Hepatocyte (in vitro differentiated cells): Measurements from ENCODE around the gene ZNF12. TPM values are rescaled to one million over a fixed set of nuclear protein-coding genes. Genes with fewer than 3 reads are reported as not detected.

ENCODE experiments used
- DNase-seq: peaks from one replicate; pipeline ENCODE4 v3.0.0-alpha.2; 2016; ENCODE audit warnings: low spot score
- H2AFZ ChIP-seq: fragments of 200-600 bp; sonication (generic); 2 replicates; pipeline ENCODE4 v1.6.0; 2016; ENCODE audit warnings: antibody characterized with exemption, mild to moderate bottlenecking
- H3K27ac ChIP-seq: fragments of 200-600 bp; sonication (generic); 2 replicates; pipeline ENCODE4 v1.5.1; 2016; ENCODE audit warnings: mild to moderate bottlenecking
- H3K27me3 ChIP-seq: fragments of 200-600 bp; sonication (generic); 2 replicates; pipeline ENCODE4 v1.6.1; 2016
- H3K36me3 ChIP-seq: fragments of 200-600 bp; sonication (generic); replicated peaks from 2 replicates; pipeline ENCODE4 v1.5.1; 2016; ENCODE audit warnings: low read depth; ENCODE audit not compliant: insufficient read depth
- H3K4me1 ChIP-seq: fragments of 200-600 bp; sonication (generic); 2 replicates; pipeline ENCODE4 v1.5.1; 2016; ENCODE audit warnings: mild to moderate bottlenecking, moderate library complexity; ENCODE audit not compliant: insufficient read depth
- H3K4me2 ChIP-seq: fragments of 200-600 bp; sonication (generic); 2 replicates; pipeline ENCODE4 v1.6.0; 2016
- H3K4me3 ChIP-seq: fragments of 200-600 bp; sonication (generic); 2 replicates; pipeline ENCODE4 v1.5.1; 2016; ENCODE audit warnings: mild to moderate bottlenecking
- H3K79me2 ChIP-seq: fragments of 200-600 bp; sonication (generic); 2 replicates; pipeline ENCODE4 v1.6.0; 2017; ENCODE audit warnings: mild to moderate bottlenecking
- H3K9me2 ChIP-seq: fragments of 200-600 bp; sonication (generic); replicated peaks from 2 replicates; pipeline ENCODE4 v1.6.0; 2017; ENCODE audit warnings: mild to moderate bottlenecking; ENCODE audit not compliant: insufficient read depth
- H3K9me3 ChIP-seq: fragments of 200-600 bp; sonication (generic); 2 replicates; pipeline ENCODE4 v1.5.1; 2016; ENCODE audit warnings: low read depth, mild to moderate bottlenecking
- H4K20me1 ChIP-seq: fragments of 200-600 bp; sonication (generic); 2 replicates; pipeline ENCODE4 v1.6.0; 2016; ENCODE audit warnings: mild to moderate bottlenecking; ENCODE audit not compliant: insufficient read depth, poor library complexity, severe bottlenecking
- EZH2 ChIP-seq: fragments of 200-600 bp; sonication (generic); IDR thresholded peaks from 2 replicates; pipeline ENCODE4 v1.6.1; 2016; ENCODE audit warnings: antibody characterized with exemption, mild to moderate bottlenecking, borderline replicate concordance
- EZH2phosphoT487 ChIP-seq: fragments of 200-600 bp; sonication (generic); IDR thresholded peaks from one replicate; pipeline ENCODE4 v1.6.1; 2018; ENCODE audit warnings: antibody characterized with exemption, mild to moderate bottlenecking, low read depth, moderate library complexity; ENCODE audit not compliant: unreplicated experiment, severe bottlenecking
- WGBS: methylation state at CpG from one replicate; pipeline ENCODE4 v1.1.6; 2016; ENCODE audit warnings: low lambda C conversion rate; ENCODE audit errors: missing lambda C conversion rate; 5-methylcytosine and 5-hydroxymethylcytosine counted together
- polyA plus RNA-seq: library from polyadenylated mRNA; unstranded; fragments of >200 nt; fragmentation: Nextera tagmentation; extraction: Ambion mirVana; gene quantifications from 2 replicates; pipeline ENCODE4 v1.2.1, GENCODE V29; 2016
- total RNA-seq: library from RNA; depleted of rRNA; stranded (reverse); fragments of >200 nt; gene quantifications from 2 replicates; pipeline ENCODE4 v1.2.3, GENCODE V29; 2014
- TF ChIP-seq, protein P1 (sequence below): fragments of 200-600 bp; sonication (generic); IDR thresholded peaks from 2 replicates; pipeline ENCODE4 v1.5.1; 2016; ENCODE audit warnings: antibody characterized with exemption, mild to moderate bottlenecking; ENCODE audit not compliant: poor library complexity

ZNF12 gene
- total and polyA plus RNA-seq, 2 experiments from 2014 or later: 14.7 to 22.2 TPM

DNA sequence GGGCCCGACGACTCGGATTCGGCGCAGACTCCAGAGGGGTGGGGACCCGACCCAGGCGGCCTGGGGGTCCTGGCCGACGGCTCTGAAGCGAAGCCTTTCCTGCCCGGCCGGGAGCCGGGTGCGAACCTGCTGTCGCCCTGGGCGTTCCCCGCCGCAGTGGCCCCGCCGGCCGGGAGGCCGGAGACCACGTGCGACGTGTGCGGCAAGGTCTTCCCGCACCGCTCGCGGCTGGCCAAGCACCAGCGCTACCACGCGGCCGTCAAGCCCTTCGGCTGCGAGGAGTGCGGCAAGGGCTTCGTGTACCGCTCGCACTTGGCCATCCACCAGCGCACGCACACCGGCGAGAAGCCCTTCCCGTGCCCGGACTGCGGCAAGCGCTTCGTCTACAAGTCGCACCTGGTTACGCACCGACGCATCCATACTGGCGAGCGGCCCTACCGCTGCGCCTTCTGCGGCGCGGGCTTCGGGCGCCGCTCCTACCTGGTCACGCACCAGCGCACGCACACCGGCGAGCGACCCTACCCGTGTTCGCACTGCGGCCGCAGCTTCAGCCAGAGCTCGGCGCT, 54.2 kb downstream of the ZNF12 start:
- H3K4me2 ChIP-seq: no peak overlapping the region
- H4K20me1 ChIP-seq: no peaks in the 10 kb centered on the region

DNA sequence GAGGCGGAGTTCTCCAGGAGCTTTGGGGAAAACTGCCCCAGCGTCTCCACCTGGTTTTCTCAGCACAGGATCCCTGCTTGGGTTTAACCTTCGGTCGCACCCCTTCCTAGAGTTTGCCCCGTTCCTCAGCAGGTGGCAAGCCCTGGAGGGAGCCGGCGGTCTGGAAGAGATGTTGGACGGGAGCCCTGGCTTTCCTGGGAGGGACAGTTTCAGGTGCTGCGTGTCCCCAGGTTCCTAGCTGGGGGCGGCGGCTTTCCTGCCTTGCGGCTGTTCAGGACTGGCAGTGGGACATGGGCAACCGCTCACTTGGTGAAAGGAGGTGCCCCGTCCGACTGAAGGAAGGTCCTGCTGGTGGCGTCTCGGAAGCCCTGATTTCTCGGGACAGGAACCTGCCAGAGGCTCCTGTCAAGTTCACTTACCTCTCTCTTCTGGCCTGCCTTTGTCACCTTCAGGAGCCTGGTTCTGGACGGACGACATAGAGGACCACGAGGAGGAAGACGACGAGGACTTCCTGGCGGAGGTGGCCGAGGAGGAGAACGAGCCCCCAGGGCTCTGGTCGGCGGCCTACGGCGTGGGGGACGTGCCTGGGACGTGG, 54.8 kb downstream of the ZNF12 start:
- H3K9me3 ChIP-seq: no peaks in the 10 kb centered on the region
- no peaks in the 10 kb centered on the region for H4K20me1 ChIP-seq
- no peaks in the 10 kb centered on the region for H3K36me3 ChIP-seq
- no peak overlapping the region for H3K4me2 ChIP-seq
- H3K4me1 ChIP-seq: no peaks in the 10 kb centered on the region
- no peak for DNase-seq
- no peak overlapping the region for H2AFZ ChIP-seq
- TF ChIP-seq, protein P1, sequence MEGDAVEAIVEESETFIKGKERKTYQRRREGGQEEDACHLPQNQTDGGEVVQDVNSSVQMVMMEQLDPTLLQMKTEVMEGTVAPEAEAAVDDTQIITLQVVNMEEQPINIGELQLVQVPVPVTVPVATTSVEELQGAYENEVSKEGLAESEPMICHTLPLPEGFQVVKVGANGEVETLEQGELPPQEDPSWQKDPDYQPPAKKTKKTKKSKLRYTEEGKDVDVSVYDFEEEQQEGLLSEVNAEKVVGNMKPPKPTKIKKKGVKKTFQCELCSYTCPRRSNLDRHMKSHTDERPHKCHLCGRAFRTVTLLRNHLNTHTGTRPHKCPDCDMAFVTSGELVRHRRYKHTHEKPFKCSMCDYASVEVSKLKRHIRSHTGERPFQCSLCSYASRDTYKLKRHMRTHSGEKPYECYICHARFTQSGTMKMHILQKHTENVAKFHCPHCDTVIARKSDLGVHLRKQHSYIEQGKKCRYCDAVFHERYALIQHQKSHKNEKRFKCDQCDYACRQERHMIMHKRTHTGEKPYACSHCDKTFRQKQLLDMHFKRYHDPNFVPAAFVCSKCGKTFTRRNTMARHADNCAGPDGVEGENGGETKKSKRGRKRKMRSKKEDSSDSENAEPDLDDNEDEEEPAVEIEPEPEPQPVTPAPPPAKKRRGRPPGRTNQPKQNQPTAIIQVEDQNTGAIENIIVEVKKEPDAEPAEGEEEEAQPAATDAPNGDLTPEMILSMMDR: no peak
- TF ChIP-seq EZH2 (no peak), EZH2phosphoT487 (no peak)
- 98% methylated on average over 32 of the region's 32 CpGs for WGBS
- H3K4me3 ChIP-seq: no peak overlapping the region
- H3K9me2 ChIP-seq: no peaks in the 10 kb centered on the region
- no peaks in the 10 kb centered on the region for H3K27me3 ChIP-seq
- no peak overlapping the region for H3K27ac ChIP-seq
- H3K79me2 ChIP-seq: no peaks in the 10 kb centered on the region

More for the DNA sequence above, 54.2 kb downstream of the ZNF12 start:
- WGBS: over 99% methylated on average over 45 of the region's 75 CpGs
- H3K4me1 ChIP-seq: no peaks in the 10 kb centered on the region
- H3K9me2 ChIP-seq: no peaks in the 10 kb centered on the region
- TF ChIP-seq, protein P1: no peak
- no peak for TF ChIP-seq EZH2phosphoT487
- no peak for TF ChIP-seq EZH2
- no peaks in the 10 kb centered on the region for H3K9me3 ChIP-seq
- no peaks in the 10 kb centered on the region for H3K27me3 ChIP-seq
- no peaks in the 10 kb centered on the region for H3K79me2 ChIP-seq
- DNase-seq: no peak
- no peak overlapping the region for H2AFZ ChIP-seq
- no peak overlapping the region for H3K4me3 ChIP-seq
- no peak overlapping the region for H3K27ac ChIP-seq
- no peaks in the 10 kb centered on the region for H3K36me3 ChIP-seq

DNA sequence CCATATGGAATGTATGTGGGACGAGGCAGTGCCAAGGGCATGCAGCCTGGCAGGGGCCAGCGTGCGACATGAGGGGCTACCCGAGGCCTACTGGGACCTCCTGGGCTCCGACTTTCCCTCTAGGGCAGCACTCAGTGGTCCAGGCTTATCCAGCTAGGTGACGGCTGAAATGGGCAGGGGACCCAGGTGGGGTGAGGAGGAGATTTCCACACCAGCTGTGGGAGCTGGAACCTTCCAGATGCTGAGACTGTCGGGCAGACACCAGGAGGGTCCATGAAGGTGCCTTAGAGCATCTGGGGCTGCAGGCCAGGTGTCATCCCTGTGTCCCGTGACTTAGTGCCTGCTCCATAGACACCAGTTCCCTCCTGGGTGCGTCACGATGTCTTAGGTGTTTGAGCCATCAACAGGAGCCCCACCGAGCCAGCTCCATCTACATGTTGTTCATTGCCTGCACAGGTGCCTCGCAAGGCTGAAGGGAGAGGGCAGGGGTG, 56.2 kb downstream of the ZNF12 start:
- no peak overlapping the region for H3K27ac ChIP-seq
- H3K4me1 ChIP-seq: no peaks in the 10 kb centered on the region
- H3K9me2 ChIP-seq: no peaks in the 10 kb centered on the region
- no peak overlapping the region for H2AFZ ChIP-seq
- no peaks in the 10 kb centered on the region for H3K27me3 ChIP-seq
- H3K9me3 ChIP-seq: no peaks in the 10 kb centered on the region
- no peaks in the 10 kb centered on the region for H3K36me3 ChIP-seq
- H3K79me2 ChIP-seq: no peaks in the 10 kb centered on the region
- no peak for DNase-seq
- 100% methylated on average over 12 of the region's 12 CpGs for WGBS
- H4K20me1 ChIP-seq: no peaks in the 10 kb centered on the region
- no peak overlapping the region for H3K4me3 ChIP-seq
- no peak overlapping the region for H3K4me2 ChIP-seq
- TF ChIP-seq, protein P1: no peak
- TF ChIP-seq EZH2phosphoT487 (no peak), EZH2 (no peak)
